ENCODE data around the gene TTC7B.

TTC7B gene

DNA sequence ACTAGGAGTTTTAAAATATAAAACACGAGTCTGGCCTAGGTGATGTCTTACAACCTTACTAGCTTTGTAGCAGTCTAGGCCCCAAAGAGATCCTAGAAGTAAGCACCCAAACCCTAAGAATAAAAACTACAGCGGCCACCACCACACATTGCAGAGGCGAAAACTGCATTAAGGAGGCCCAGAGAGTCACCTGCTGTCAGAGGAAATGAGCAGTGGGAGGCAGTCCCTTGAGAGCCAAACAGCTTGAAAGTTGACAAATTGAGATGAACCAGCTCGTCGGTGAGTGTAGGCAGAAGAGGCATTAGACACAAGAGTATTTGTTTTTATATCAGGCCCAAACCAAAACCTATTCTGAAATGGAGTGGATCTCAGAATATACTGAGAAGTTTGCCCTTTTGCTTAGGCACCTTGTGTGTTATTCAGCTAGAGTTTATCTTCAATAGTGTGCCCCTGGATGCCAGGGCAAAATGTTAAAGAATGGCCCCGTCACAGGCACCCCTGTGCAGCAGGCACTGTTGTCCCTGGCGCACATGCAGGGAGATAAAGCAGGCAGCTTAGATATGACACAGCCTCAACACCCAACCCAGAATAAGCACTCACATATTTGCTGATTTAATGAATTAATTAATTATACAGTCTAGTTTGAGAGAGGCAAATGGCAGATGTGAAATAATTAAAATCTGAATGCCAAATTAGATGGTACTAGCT, 56.7 kb downstream of the TTC7B start:
- Histone ChIP-seq H3K9me3 (ENCODE audit: control insufficient read depth, low read length) (no peaks in the 10 kb centered on the region), H3K36me3 (ENCODE audit: control insufficient read depth, insufficient read depth, low read length) (no peaks in the 10 kb centered on the region), H3K27ac (ENCODE audit: insufficient read depth, low read depth, low read length, poor library complexity, severe bottlenecking) (no peak overlapping the region), H3K4me1 (ENCODE audit: control insufficient read depth, insufficient read depth, low read length) (no peaks in the 10 kb centered on the region), H3K4me3 (ENCODE audit: insufficient read depth, low read depth, low read length) (no peak overlapping the region), H3K27me3 (ENCODE audit: control insufficient read depth, insufficient read depth, low read length, poor library complexity, severe bottlenecking) (peaks cover 9% of the 10 kb centered on the region)
- whole genome bisulfite sequencing, 2 experiments: 89 to 90% methylated on average over 7 of the region's 7 CpGs

GRCh38 chr14:90758959-90759358, 57.3 kb downstream of the TTC7B start:
- 91% methylated on average over 13 of the region's 13 CpGs for WGBS, 2 experiments
- Histone ChIP-seq H3K4me1 (ENCODE audit: control insufficient read depth, insufficient read depth, low read length) (no peaks in the 10 kb centered on the region), H3K36me3 (ENCODE audit: control insufficient read depth, insufficient read depth, low read length) (no peaks in the 10 kb centered on the region), H3K27ac (ENCODE audit: insufficient read depth, low read depth, low read length, poor library complexity, severe bottlenecking) (no peak overlapping the region), H3K9me3 (ENCODE audit: control insufficient read depth, low read length) (no peaks in the 10 kb centered on the region), H3K27me3 (ENCODE audit: control insufficient read depth, insufficient read depth, low read length, poor library complexity, severe bottlenecking) (peaks cover 9% of the 10 kb centered on the region), H3K4me3 (ENCODE audit: insufficient read depth, low read depth, low read length) (no peak overlapping the region)

DNA sequence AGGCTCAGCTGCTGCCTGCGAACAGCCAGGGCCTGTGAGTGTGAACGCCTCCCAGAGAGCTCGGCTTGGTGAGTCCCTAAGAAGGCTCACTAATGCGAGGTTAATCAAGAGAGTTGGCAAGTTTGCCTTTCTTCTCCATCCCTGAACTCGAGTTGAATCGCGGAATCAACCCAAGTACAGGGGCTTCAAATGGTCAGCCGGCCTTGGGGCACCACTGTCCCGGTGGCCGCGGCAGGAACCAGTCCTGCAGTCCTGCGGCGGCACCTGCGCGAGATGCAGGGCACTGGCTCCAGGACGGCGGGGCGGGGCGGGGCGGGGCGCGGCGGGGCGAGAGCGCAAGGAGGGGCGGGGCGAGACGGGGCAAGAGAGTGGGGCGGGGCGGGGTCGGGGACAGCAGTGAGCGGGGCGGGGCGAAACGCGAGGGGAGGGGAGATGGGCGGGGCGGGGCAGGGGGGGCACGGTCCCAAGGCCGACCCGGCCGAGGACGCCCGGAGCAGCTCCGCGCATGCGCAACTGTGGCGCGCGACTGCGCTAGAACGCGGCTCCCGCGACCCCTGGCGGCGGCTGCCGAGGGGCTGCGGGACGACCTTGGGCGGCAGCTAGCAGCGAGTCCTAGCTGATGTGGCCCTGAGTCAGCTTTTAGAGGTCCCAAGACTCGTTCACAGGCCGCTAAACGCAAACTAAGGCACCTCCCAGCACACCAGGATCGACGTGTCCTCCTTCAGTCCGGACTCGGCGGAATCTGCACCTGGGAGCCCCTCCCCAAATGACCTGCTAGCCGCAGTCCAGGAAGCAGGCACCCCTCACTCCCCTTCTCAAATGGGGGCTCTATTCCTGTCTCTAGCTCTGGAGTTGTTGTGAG, 58.0 kb downstream of the TTC7B start:
- H3K27ac ChIP-seq (ENCODE audit: insufficient read depth, low read depth, low read length, poor library complexity, severe bottlenecking): no peak overlapping the region
- no peaks in the 10 kb centered on the region for H3K36me3 ChIP-seq (ENCODE audit: control insufficient read depth, insufficient read depth, low read length)
- peak overlapping the region; percentile 34 for H3K4me3 ChIP-seq (ENCODE audit: insufficient read depth, low read depth, low read length)
- H3K9me3 ChIP-seq (ENCODE audit: control insufficient read depth, low read length): no peaks in the 10 kb centered on the region
- H3K4me1 ChIP-seq (ENCODE audit: control insufficient read depth, insufficient read depth, low read length): no peaks in the 10 kb centered on the region
- WGBS, 2 experiments: 3% methylated on average over 69 to 71 of the region's 71 CpGs
- peaks cover 9% of the 10 kb centered on the region for H3K27me3 ChIP-seq (ENCODE audit: control insufficient read depth, insufficient read depth, low read length, poor library complexity, severe bottlenecking)

DNA sequence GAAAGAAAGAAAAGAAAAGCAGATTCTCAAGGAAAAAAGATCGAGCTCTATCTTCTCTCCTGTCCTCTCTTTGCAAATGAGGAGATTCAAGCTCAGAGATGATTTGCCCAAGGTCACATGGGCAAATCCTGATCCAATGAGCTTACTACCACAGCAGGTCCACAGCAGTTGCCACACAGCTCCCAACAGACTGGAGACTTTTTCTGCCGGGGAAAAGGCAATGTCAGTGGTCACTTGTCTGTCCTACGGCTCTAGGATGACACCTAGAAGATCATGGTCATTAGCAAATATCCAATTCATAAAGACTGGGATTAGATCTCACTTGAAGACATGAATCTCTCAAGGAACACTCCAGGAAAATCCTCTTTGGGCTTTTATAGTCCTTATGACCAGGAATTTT, 58.8 kb downstream of the TTC7B start:
- Histone ChIP-seq H3K4me1 (ENCODE audit: control insufficient read depth, insufficient read depth, low read length) (no peaks in the 10 kb centered on the region), H3K36me3 (ENCODE audit: control insufficient read depth, insufficient read depth, low read length) (no peaks in the 10 kb centered on the region), H3K27me3 (ENCODE audit: control insufficient read depth, insufficient read depth, low read length, poor library complexity, severe bottlenecking) (peaks cover 9% of the 10 kb centered on the region), H3K4me3 (ENCODE audit: insufficient read depth, low read depth, low read length) (no peak overlapping the region), H3K27ac (ENCODE audit: insufficient read depth, low read depth, low read length, poor library complexity, severe bottlenecking) (no peak overlapping the region), H3K9me3 (ENCODE audit: control insufficient read depth, low read length) (no peaks in the 10 kb centered on the region)
- WGBS, 2 experiments: 88 to 91% methylated on average over 3 of the region's 3 CpGs

DNA sequence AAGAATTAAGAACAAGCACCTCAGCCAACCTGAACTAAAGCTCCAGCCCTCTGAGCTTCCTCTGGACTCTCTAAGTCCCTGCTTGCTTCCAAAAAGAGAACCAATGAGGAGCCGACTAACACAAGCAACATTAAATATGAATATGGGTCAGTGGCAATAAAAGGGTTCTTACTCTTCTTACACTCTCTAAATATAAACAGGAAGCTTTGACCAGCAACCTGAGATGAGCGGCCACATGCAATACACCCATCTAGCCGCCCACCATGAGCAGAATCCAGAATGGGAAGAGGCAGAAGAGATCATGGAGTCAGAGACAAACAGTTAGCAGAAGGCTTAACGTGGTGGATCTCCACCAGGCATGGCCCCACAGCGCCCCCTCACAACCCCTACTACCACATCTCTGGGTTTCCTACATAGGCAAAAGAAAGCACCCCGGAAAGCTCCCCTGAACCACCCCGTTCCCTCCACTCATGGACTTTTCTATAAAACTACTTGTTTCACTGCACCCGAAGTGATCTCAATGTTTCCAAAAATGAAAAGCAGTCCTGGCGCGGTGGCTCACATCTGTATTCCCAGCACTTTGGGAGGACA, 59.4 kb downstream of the TTC7B start:
- WGBS, 2 experiments: 87 to 88% methylated on average over 9 to 10 of the region's 10 CpGs
- no peaks in the 10 kb centered on the region for H3K36me3 ChIP-seq (ENCODE audit: control insufficient read depth, insufficient read depth, low read length)
- no peak overlapping the region for H3K4me3 ChIP-seq (ENCODE audit: insufficient read depth, low read depth, low read length)
- no peaks in the 10 kb centered on the region for H3K9me3 ChIP-seq (ENCODE audit: control insufficient read depth, low read length)
- no peaks in the 10 kb centered on the region for H3K4me1 ChIP-seq (ENCODE audit: control insufficient read depth, insufficient read depth, low read length)
- peaks cover 9% of the 10 kb centered on the region for H3K27me3 ChIP-seq (ENCODE audit: control insufficient read depth, insufficient read depth, low read length, poor library complexity, severe bottlenecking)
- no peak overlapping the region for H3K27ac ChIP-seq (ENCODE audit: insufficient read depth, low read depth, low read length, poor library complexity, severe bottlenecking)

DNA sequence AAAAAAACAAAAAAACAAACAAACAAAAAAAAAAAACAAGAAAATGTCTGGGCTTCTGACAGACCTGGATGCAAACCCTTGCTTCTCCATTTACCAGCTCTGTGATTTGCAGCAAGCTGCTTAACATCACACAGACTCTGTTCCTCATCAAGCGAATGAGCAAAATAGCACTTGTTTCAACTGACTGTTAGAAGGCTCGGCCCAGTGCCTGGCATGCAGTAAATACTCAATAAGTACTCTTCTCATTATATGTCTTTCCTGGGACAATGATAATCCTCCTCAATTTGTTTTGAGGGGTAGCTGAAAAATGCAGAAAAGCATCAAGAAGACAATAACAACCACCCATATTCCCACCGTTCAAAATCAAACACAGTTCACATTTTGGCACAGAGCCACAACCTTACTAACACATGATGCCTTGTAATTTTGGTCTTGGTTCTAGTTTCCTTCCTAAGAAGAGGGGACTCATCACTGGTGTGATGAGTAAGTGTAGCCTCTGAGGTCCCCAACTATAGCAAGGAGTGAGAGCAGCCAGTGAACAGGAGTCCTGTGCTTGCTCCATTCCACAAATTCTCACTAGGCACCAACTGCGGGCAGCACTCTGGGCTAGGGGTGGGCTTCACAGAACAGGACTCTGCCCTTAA, 60.4 kb downstream of the TTC7B start:
- Histone ChIP-seq H3K9me3 (ENCODE audit: control insufficient read depth, low read length) (no peaks in the 10 kb centered on the region), H3K4me1 (ENCODE audit: control insufficient read depth, insufficient read depth, low read length) (no peaks in the 10 kb centered on the region), H3K27ac (ENCODE audit: insufficient read depth, low read depth, low read length, poor library complexity, severe bottlenecking) (no peak overlapping the region), H3K27me3 (ENCODE audit: control insufficient read depth, insufficient read depth, low read length, poor library complexity, severe bottlenecking) (peaks cover 9% of the 10 kb centered on the region), H3K4me3 (ENCODE audit: insufficient read depth, low read depth, low read length) (no peak overlapping the region), H3K36me3 (ENCODE audit: control insufficient read depth, insufficient read depth, low read length) (no peaks in the 10 kb centered on the region)
- WGBS, 2 experiments: 94 to 98% methylated on average over 4 of the region's 4 CpGs

- H3K27me3 ChIP-seq (ENCODE audit: control insufficient read depth, insufficient read depth, low read length, poor library complexity, severe bottlenecking): peaks cover 9% of the 10 kb centered on the region
- no peak overlapping the region for H3K4me3 ChIP-seq (ENCODE audit: insufficient read depth, low read depth, low read length)
- WGBS, 2 experiments: 90 to 92% methylated on average over 3 of the region's 3 CpGs
- no peaks in the 10 kb centered on the region for H3K9me3 ChIP-seq (ENCODE audit: control insufficient read depth, low read length)
- no peaks in the 10 kb centered on the region for H3K36me3 ChIP-seq (ENCODE audit: control insufficient read depth, insufficient read depth, low read length)
- no peaks in the 10 kb centered on the region for H3K4me1 ChIP-seq (ENCODE audit: control insufficient read depth, insufficient read depth, low read length)
- no peak overlapping the region for H3K27ac ChIP-seq (ENCODE audit: insufficient read depth, low read depth, low read length, poor library complexity, severe bottlenecking)
Measured at GRCh38 chr14:90753456-90754005, 62.7 kb downstream of the TTC7B start.

DNA sequence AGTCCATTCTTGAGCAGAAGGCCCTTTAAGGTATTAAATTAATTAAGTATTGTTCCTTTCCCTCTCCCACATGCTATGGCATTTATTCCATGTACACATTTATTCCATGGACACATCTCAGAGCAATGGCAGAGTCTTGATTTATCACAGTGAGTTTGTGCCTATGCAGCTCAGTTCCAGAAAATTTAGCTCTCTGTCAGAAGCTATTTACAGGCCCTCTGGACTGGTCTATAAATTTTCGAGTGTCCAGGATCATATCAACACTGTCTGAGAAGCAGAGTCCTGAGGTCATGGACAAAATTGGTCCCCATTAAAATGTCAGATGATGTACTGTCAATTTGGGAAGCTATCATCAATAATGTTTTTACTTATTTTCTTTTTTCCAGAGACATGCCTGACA, 65.5 kb downstream of the TTC7B start:
- H3K27ac ChIP-seq (ENCODE audit: insufficient read depth, low read depth, low read length, poor library complexity, severe bottlenecking): no peak overlapping the region
- H3K27me3 ChIP-seq (ENCODE audit: control insufficient read depth, insufficient read depth, low read length, poor library complexity, severe bottlenecking): no peaks in the 10 kb centered on the region
- H3K9me3 ChIP-seq (ENCODE audit: control insufficient read depth, low read length): no peaks in the 10 kb centered on the region
- H3K4me3 ChIP-seq (ENCODE audit: insufficient read depth, low read depth, low read length): no peak overlapping the region
- no peaks in the 10 kb centered on the region for H3K36me3 ChIP-seq (ENCODE audit: control insufficient read depth, insufficient read depth, low read length)
- WGBS, 2 experiments: 96% methylated on average over 1 of the region's 1 CpG
- H3K4me1 ChIP-seq (ENCODE audit: control insufficient read depth, insufficient read depth, low read length): no peaks in the 10 kb centered on the region

GRCh38 chr14:90750191-90750590, 66.0 kb downstream of the TTC7B start:
- H3K4me3 ChIP-seq (ENCODE audit: insufficient read depth, low read depth, low read length): no peak overlapping the region
- H3K27ac ChIP-seq (ENCODE audit: insufficient read depth, low read depth, low read length, poor library complexity, severe bottlenecking): no peak overlapping the region
- no peaks in the 10 kb centered on the region for H3K9me3 ChIP-seq (ENCODE audit: control insufficient read depth, low read length)
- no peaks in the 10 kb centered on the region for H3K36me3 ChIP-seq (ENCODE audit: control insufficient read depth, insufficient read depth, low read length)
- H3K4me1 ChIP-seq (ENCODE audit: control insufficient read depth, insufficient read depth, low read length): no peaks in the 10 kb centered on the region
- no peaks in the 10 kb centered on the region for H3K27me3 ChIP-seq (ENCODE audit: control insufficient read depth, insufficient read depth, low read length, poor library complexity, severe bottlenecking)

DNA sequence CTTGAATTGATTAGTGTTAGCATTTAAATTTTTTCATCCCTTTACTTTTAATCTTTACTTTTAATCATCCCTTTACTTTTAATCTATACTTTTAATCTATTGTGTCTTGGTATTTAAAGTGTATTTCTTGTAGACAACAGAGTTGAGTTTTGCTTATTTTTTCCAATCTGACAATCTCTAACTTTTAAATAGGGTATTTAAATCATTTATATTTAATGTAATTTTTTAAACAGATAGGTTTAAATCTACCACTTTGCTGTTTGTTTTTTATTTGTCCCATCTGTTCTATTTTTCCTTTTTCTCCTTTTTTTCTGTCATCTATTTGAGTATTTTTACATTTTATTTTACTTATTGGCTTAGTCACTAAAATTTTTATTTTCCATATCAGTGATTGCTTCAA, 68.3 kb downstream of the TTC7B start:
- Histone ChIP-seq H3K36me3 (ENCODE audit: control insufficient read depth, insufficient read depth, low read length) (no peaks in the 10 kb centered on the region), H3K27me3 (ENCODE audit: control insufficient read depth, insufficient read depth, low read length, poor library complexity, severe bottlenecking) (no peaks in the 10 kb centered on the region), H3K27ac (ENCODE audit: insufficient read depth, low read depth, low read length, poor library complexity, severe bottlenecking) (no peak overlapping the region), H3K4me1 (ENCODE audit: control insufficient read depth, insufficient read depth, low read length) (no peaks in the 10 kb centered on the region), H3K4me3 (ENCODE audit: insufficient read depth, low read depth, low read length) (no peak overlapping the region), H3K9me3 (ENCODE audit: control insufficient read depth, low read length) (no peaks in the 10 kb centered on the region)
